T-helper 2 cell treated with Interferon-gamma antibody and Interleukin-4, amounts not matched to agents 5 μg/mL and 100 μg/mL, for 36 hours (primary cell): Measurements from ENCODE around the gene C6orf62.
"Not testable (repeated sequence)": the region's sequence is repeated elsewhere in the genome, so short reads cannot be mapped to it uniquely, and the experiment has no call there.

Experiments used
- DNase-seq: peaks from one replicate; pipeline ENCODE4 v3.0.0; 2021; ENCODE audit warnings: low spot score
- H3K27ac Mint-ChIP-seq: one replicate; pipeline ENCODE4 v1.8.0; 2021; ENCODE audit warnings: mild to moderate bottlenecking, mixed read lengths
- H3K27me3 Mint-ChIP-seq: one replicate; pipeline ENCODE4 v1.8.0; 2021; ENCODE audit warnings: low read depth, mixed read lengths
- H3K36me3 Mint-ChIP-seq: one replicate; pipeline ENCODE4 v1.8.0; 2021; ENCODE audit warnings: low read depth, mixed read lengths
- H3K4me1 Mint-ChIP-seq: one replicate; pipeline ENCODE4 v1.8.0; 2021; ENCODE audit warnings: low read depth, mixed read lengths
- H3K4me3 Mint-ChIP-seq: one replicate; pipeline ENCODE4 v1.8.0; 2022; ENCODE audit warnings: mild to moderate bottlenecking, moderate library complexity, mixed read lengths
- H3K9me3 Mint-ChIP-seq: one replicate; pipeline ENCODE4 v1.8.0; 2021; ENCODE audit warnings: mixed read lengths

C6orf62 gene

GRCh38 chr6:24699521-24700359 is 19.2 kb downstream of the C6orf62 start:
- H3K36me3 Mint-ChIP-seq = peaks cover 35% of the 10 kb centered on the region

GRCh38 chr6:24696097-24696496 is 22.9 kb downstream of the C6orf62 start:
- no peak overlapping the region for H3K27ac Mint-ChIP-seq
- no peak for DNase-seq
- peaks cover 13% of the 10 kb centered on the region for H3K36me3 Mint-ChIP-seq
- peaks cover 6% of the 10 kb centered on the region for H3K4me1 Mint-ChIP-seq
- H3K4me3 Mint-ChIP-seq = no peak overlapping the region
- no peaks in the 10 kb centered on the region for H3K9me3 Mint-ChIP-seq
- H3K27me3 Mint-ChIP-seq = no peaks in the 10 kb centered on the region

More at GRCh38 chr6:24699521-24700359, 19.2 kb downstream of the C6orf62 start:
- DNase-seq = no peak
- Mint-ChIP-seq H3K4me1 (peaks cover 11% of the 10 kb centered on the region), H3K4me3 (no peak overlapping the region), H3K27me3 (no peaks in the 10 kb centered on the region), H3K27ac (no peak overlapping the region), H3K9me3 (no peaks in the 10 kb centered on the region)

- not testable (repeated sequence) for H3K4me3 Mint-ChIP-seq, H3K9me3 Mint-ChIP-seq, DNase-seq, H3K27ac Mint-ChIP-seq, H3K4me1 Mint-ChIP-seq, H3K27me3 Mint-ChIP-seq
- peaks cover 10% of the 10 kb centered on the region for H3K36me3 Mint-ChIP-seq
Measured at GRCh38 chr6:24695635-24696034, 23.3 kb downstream of the C6orf62 start.

GRCh38 chr6:24694198-24694597 is 24.8 kb downstream of the C6orf62 start:
- H3K4me3 Mint-ChIP-seq = no peak overlapping the region
- no peaks in the 10 kb centered on the region for H3K9me3 Mint-ChIP-seq
- peaks cover 3% of the 10 kb centered on the region for H3K36me3 Mint-ChIP-seq
- no peaks in the 10 kb centered on the region for H3K27me3 Mint-ChIP-seq
- no peak for DNase-seq
- peaks cover 6% of the 10 kb centered on the region for H3K4me1 Mint-ChIP-seq
- H3K27ac Mint-ChIP-seq = no peak overlapping the region

GRCh38 chr6:24692848-24693592 is 25.9 kb downstream of the C6orf62 start:
- no peak for DNase-seq
- no peaks in the 10 kb centered on the region for H3K27me3 Mint-ChIP-seq
- H3K4me3 Mint-ChIP-seq = no peak overlapping the region
- no peak overlapping the region for H3K27ac Mint-ChIP-seq
- H3K9me3 Mint-ChIP-seq = no peaks in the 10 kb centered on the region
- H3K36me3 Mint-ChIP-seq = no peaks in the 10 kb centered on the region
- H3K4me1 Mint-ChIP-seq = peaks cover 6% of the 10 kb centered on the region

- H3K4me3 Mint-ChIP-seq = no peak overlapping the region
- no peak overlapping the region for H3K27ac Mint-ChIP-seq
- H3K36me3 Mint-ChIP-seq = peaks cover under 1% of the 10 kb centered on the region
- H3K9me3 Mint-ChIP-seq = no peaks in the 10 kb centered on the region
- DNase-seq = no peak
- peaks cover 6% of the 10 kb centered on the region for H3K4me1 Mint-ChIP-seq
- no peaks in the 10 kb centered on the region for H3K27me3 Mint-ChIP-seq
Measured at GRCh38 chr6:24692415-24692814, 26.5 kb downstream of the C6orf62 start.

GRCh38 chr6:24692003-24692402 is 27.0 kb downstream of the C6orf62 start:
- no peaks in the 10 kb centered on the region for H3K27me3 Mint-ChIP-seq

GRCh38 chr6:24691550-24691949 is 27.4 kb downstream of the C6orf62 start:
- H3K4me1 Mint-ChIP-seq = peaks cover 6% of the 10 kb centered on the region
- H3K36me3 Mint-ChIP-seq = peaks cover 3% of the 10 kb centered on the region
- H3K27me3 Mint-ChIP-seq = no peaks in the 10 kb centered on the region
- no peaks in the 10 kb centered on the region for H3K9me3 Mint-ChIP-seq
- no peak for DNase-seq
- H3K27ac Mint-ChIP-seq = no peak overlapping the region
- H3K4me3 Mint-ChIP-seq = no peak overlapping the region

More at GRCh38 chr6:24692003-24692402, 27.0 kb downstream of the C6orf62 start:
- Mint-ChIP-seq H3K9me3 (no peaks in the 10 kb centered on the region), H3K4me1 (peaks cover 6% of the 10 kb centered on the region), H3K27ac (no peak overlapping the region), H3K36me3 (peaks cover 3% of the 10 kb centered on the region), H3K4me3 (no peak overlapping the region)
- DNase-seq = no peak

- Mint-ChIP-seq H3K27ac (no peak overlapping the region), H3K4me1 (peaks cover 6% of the 10 kb centered on the region), H3K36me3 (peaks cover 3% of the 10 kb centered on the region), H3K27me3 (no peaks in the 10 kb centered on the region), H3K4me3 (no peak overlapping the region), H3K9me3 (no peaks in the 10 kb centered on the region)
- DNase-seq = no peak
Measured at GRCh38 chr6:24690593-24690992, 28.4 kb downstream of the C6orf62 start.

GRCh38 chr6:24689964-24690363 is 29.0 kb downstream of the C6orf62 start:
- Mint-ChIP-seq H3K4me3 (no peak overlapping the region), H3K27me3 (no peaks in the 10 kb centered on the region), H3K9me3 (no peaks in the 10 kb centered on the region), H3K27ac (no peak overlapping the region), H3K36me3 (peaks cover 3% of the 10 kb centered on the region), H3K4me1 (peaks cover 4% of the 10 kb centered on the region)
- DNase-seq = no peak

- no peak for DNase-seq
- Mint-ChIP-seq H3K27me3 (no peaks in the 10 kb centered on the region), H3K36me3 (peaks cover 3% of the 10 kb centered on the region), H3K4me3 (no peak overlapping the region), H3K9me3 (no peaks in the 10 kb centered on the region), H3K4me1 (no peaks in the 10 kb centered on the region), H3K27ac (no peak overlapping the region)
Measured at GRCh38 chr6:24686946-24687345, 32.0 kb downstream of the C6orf62 start.

GRCh38 chr6:24686408-24686807 is 32.5 kb downstream of the C6orf62 start:
- H3K4me1 Mint-ChIP-seq = no peaks in the 10 kb centered on the region

GRCh38 chr6:24683297-24684296 is 35.4 kb downstream of the C6orf62 start:
- Mint-ChIP-seq H3K4me3 (no peak overlapping the region), H3K9me3 (no peaks in the 10 kb centered on the region), H3K27me3 (no peaks in the 10 kb centered on the region), H3K27ac (no peak overlapping the region), H3K36me3 (peaks cover 6% of the 10 kb centered on the region), H3K4me1 (peaks cover 4% of the 10 kb centered on the region)
- DNase-seq = no peak

More at GRCh38 chr6:24686408-24686807, 32.5 kb downstream of the C6orf62 start:
- DNase-seq = no peak
- Mint-ChIP-seq H3K27ac (no peak overlapping the region), H3K27me3 (no peaks in the 10 kb centered on the region), H3K4me3 (no peak overlapping the region), H3K9me3 (no peaks in the 10 kb centered on the region), H3K36me3 (peaks cover 6% of the 10 kb centered on the region)
